PC-9 (cell line): ENCODE measurements around the gene HNRNPC. TPM values are rescaled to one million over a fixed set of nuclear protein-coding genes. Genes with fewer than 3 reads are reported as not detected.
"Not testable (repeated sequence)": the region's sequence is repeated elsewhere in the genome, so short reads cannot be mapped to it uniquely, and the experiment has no call there.

Experiments used
- BruUV-seq: library from RNA; stranded (reverse); fragments of 400-500 nt; replicated peaks from 2 replicates; lab custom pipeline; 2021; lab: Mats Ljungman, UMichigan
- CTCF ChIA-PET: fragments of 300-600 bp; sonication (Branson Sonifier 250); formaldehyde crosslinking; loops from one replicate; lab custom pipeline; 2022; ENCODE audit warnings: antibody characterized with exemption; lab: Charles Lee
- POLR2A ChIA-PET: fragments of 300-600 bp; sonication (Branson Sonifier 250); formaldehyde crosslinking; loops from one replicate; lab custom pipeline; 2022; ENCODE audit warnings: antibody characterized with exemption; ENCODE audit not compliant: unreplicated experiment; lab: Charles Lee
- DNase-seq, 2 experiments: peaks; one replicate each; pipeline versions ENCODE4 v3.0.0 to v3.0.0-alpha.2; 2015 to 2022; ENCODE audit warnings: mixed read lengths in 1 of 2
- H2AFZ ChIP-seq: fragments of 200-600 bp; sonication (generic); 2 replicates; pipeline ENCODE4 v1.8.1; 2017; ENCODE audit warnings: antibody characterized with exemption
- H3F3A ChIP-seq: fragments of 200-600 bp; sonication (generic); 2 replicates; pipeline ENCODE4 v1.8.1; 2017; ENCODE audit warnings: antibody characterized with exemption, mild to moderate bottlenecking, low read depth; ENCODE audit not compliant: insufficient read depth
- H3K27ac ChIP-seq: fragments of 200-600 bp; sonication (generic); 2 replicates; pipeline ENCODE4 v1.6.1; 2016; ENCODE audit warnings: mixed run types
- H3K27me3 ChIP-seq: fragments of 200-600 bp; sonication (generic); 2 replicates; pipeline ENCODE4 v1.6.1; 2016; ENCODE audit warnings: low read depth, mixed run types; ENCODE audit not compliant: insufficient read depth
- H3K36me3 ChIP-seq: fragments of 200-600 bp; sonication (generic); 2 replicates; pipeline ENCODE4 v1.6.1; 2016; ENCODE audit warnings: low read depth, mixed run types
- H3K4me1 ChIP-seq: fragments of 200-600 bp; sonication (generic); replicated peaks from 2 replicates; pipeline ENCODE4 v1.6.1; 2016; ENCODE audit warnings: mixed run types; ENCODE audit not compliant: insufficient read depth
- H3K4me2 ChIP-seq: fragments of 200-600 bp; sonication (generic); 2 replicates; pipeline ENCODE4 v1.6.1; 2017; ENCODE audit warnings: mixed run types
- H3K4me3 ChIP-seq: fragments of 200-600 bp; sonication (generic); 2 replicates; pipeline ENCODE4 v1.6.1; 2016; ENCODE audit warnings: mixed run types
- H3K79me2 ChIP-seq: fragments of 200-600 bp; sonication (generic); 2 replicates; pipeline ENCODE4 v1.6.1; 2017; ENCODE audit warnings: low read depth, mixed run types
- H3K9me2 ChIP-seq: fragments of 200-600 bp; sonication (generic); 2 replicates; pipeline ENCODE4 v1.8.1; 2017; ENCODE audit warnings: mild to moderate bottlenecking; ENCODE audit not compliant: insufficient read depth
- H3K9me3 ChIP-seq: fragments of 200-600 bp; sonication (generic); 2 replicates; pipeline ENCODE4 v1.8.1; 2016; ENCODE audit warnings: low read depth; ENCODE audit not compliant: insufficient read depth
- H4K20me1 ChIP-seq: fragments of 200-600 bp; sonication (generic); 2 replicates; pipeline ENCODE4 v1.8.1; 2017; ENCODE audit not compliant: insufficient read depth
- EZH2 ChIP-seq: fragments of 200-600 bp; sonication (generic); IDR thresholded peaks from 2 replicates; pipeline ENCODE4 v1.8.0; 2017; ENCODE audit warnings: antibody characterized with exemption, low read depth
- intact Hi-C: fragments of 100-400 bp; cut with micrococcal nuclease; formaldehyde crosslinking; loops from one replicate; pipeline ENCODE4 v1.10.0; 2022; ENCODE audit not compliant: unreplicated experiment
- total RNA-seq: library from RNA; stranded (reverse); gene quantifications from 2 replicates; pipeline ENCODE4 v1.2.3, GENCODE V29; 2021
- TF ChIP-seq, protein P1 (sequence below): fragments of 200-600 bp; sonication (generic); conservative IDR thresholded peaks from 2 replicates; pipeline ENCODE4 v1.6.1; 2017; ENCODE audit warnings: mixed run types, antibody characterized with exemption, mild to moderate bottlenecking, moderate library complexity

HNRNPC gene
- total RNA-seq, 1 experiment from 2014 or later = 550 TPM

DNA sequence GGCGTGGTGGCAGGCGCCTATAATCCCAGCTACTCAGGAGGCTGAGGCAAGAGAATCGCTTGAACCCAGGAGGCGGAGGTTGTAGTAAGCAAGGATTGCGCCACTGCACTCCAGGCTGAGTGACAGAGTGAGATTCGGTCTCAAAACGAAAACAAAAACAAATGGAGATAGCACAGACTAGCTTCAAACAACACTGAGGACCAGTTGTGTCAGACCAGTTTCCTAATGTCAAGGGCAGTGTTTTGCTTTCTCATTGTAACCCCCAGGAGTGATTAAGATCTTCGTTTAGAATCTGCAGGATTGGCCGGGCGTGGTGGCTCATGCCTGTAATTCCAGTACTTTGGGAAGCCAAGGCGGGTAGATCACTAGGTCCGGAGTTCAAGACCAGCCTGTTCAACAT, 29.1 kb upstream of the HNRNPC start:
- H3K4me3 ChIP-seq = no peak overlapping the region
- intact Hi-C loops = no loop called here
- DNase-seq = no peak
- no peaks in the 10 kb centered on the region for H3K4me1 ChIP-seq
- no peaks in the 10 kb centered on the region for H3K9me2 ChIP-seq
- BruUV-seq = no TSS peak
- TF ChIP-seq EZH2 = no peak
- TF ChIP-seq, protein P1, sequence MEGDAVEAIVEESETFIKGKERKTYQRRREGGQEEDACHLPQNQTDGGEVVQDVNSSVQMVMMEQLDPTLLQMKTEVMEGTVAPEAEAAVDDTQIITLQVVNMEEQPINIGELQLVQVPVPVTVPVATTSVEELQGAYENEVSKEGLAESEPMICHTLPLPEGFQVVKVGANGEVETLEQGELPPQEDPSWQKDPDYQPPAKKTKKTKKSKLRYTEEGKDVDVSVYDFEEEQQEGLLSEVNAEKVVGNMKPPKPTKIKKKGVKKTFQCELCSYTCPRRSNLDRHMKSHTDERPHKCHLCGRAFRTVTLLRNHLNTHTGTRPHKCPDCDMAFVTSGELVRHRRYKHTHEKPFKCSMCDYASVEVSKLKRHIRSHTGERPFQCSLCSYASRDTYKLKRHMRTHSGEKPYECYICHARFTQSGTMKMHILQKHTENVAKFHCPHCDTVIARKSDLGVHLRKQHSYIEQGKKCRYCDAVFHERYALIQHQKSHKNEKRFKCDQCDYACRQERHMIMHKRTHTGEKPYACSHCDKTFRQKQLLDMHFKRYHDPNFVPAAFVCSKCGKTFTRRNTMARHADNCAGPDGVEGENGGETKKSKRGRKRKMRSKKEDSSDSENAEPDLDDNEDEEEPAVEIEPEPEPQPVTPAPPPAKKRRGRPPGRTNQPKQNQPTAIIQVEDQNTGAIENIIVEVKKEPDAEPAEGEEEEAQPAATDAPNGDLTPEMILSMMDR = no peak
- no peak overlapping the region for H3K4me2 ChIP-seq
- H3F3A ChIP-seq = no peaks in the 10 kb centered on the region
- H3K79me2 ChIP-seq = no peaks in the 10 kb centered on the region
- H4K20me1 ChIP-seq = no peaks in the 10 kb centered on the region
- no peak overlapping the region for H2AFZ ChIP-seq
- ChIA-PET POLR2A (no interaction called here), CTCF (no interaction called here)
- H3K9me3 ChIP-seq = no peaks in the 10 kb centered on the region
- H3K27ac ChIP-seq = no peak overlapping the region
- H3K27me3 ChIP-seq = no peaks in the 10 kb centered on the region
- no peaks in the 10 kb centered on the region for H3K36me3 ChIP-seq

DNA sequence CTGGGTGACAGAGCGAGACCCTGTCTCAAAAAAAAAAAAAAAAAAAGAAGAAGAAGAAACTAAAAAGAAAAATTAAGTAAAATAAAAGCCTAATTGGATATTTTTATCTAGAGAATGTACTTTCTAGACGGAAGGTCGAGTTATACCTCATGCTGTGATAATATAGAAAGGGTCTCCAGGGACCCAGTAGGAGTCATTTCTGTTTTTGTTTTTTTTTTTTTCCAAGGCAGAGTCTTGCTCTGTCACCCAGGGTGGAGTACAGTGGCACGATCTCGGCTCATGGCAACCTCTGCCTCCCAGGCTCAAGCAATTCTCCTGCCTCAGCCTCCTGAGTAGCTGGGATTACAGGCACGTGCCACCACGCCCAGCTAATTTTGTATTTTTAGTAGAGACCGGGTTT, 24.8 kb upstream of the HNRNPC start:
- H2AFZ ChIP-seq, H3F3A ChIP-seq, H4K20me1 ChIP-seq, H3K9me3 ChIP-seq, H3K4me3 ChIP-seq, BruUV-seq, CTCF ChIA-PET, H3K79me2 ChIP-seq, H3K4me2 ChIP-seq, H3K27ac ChIP-seq, intact Hi-C loops, DNase-seq, H3K27me3 ChIP-seq, H3K9me2 ChIP-seq, H3K36me3 ChIP-seq, POLR2A ChIA-PET, H3K4me1 ChIP-seq: not testable (repeated sequence)

DNA sequence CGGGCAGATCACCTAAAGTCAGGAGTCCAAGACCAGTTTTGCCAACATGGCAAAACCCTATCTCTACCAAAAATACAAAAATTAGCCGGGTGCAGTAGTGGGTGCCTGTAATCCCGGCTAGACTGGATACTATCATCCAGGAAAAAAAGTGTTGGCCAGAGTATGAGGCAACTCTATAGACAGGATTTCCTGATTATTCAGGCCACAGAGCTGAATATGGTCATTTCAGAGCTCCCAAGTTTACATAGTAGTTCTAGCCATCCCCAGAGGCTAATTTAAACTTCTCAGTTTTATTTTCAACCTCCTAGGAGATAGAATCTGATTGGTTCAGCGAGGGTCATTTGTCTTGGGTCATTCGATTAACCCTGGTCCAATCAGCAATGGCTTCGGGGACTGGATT, 17.9 kb upstream of the HNRNPC start:
- Histone ChIP-seq H3K9me3 (no peaks in the 10 kb centered on the region), H3K27ac (no peak overlapping the region), H3K4me3 (no peak overlapping the region), H3K9me2 (no peaks in the 10 kb centered on the region), H3K4me2 (no peak overlapping the region), H2AFZ (no peak overlapping the region), H3K79me2 (no peaks in the 10 kb centered on the region), H3F3A (no peaks in the 10 kb centered on the region), H3K36me3 (no peaks in the 10 kb centered on the region), H3K4me1 (no peaks in the 10 kb centered on the region), H3K27me3 (no peaks in the 10 kb centered on the region), H4K20me1 (no peaks in the 10 kb centered on the region)
- no peak for DNase-seq
- ChIA-PET POLR2A (no interaction called here), CTCF (no interaction called here)
- intact Hi-C loops = no loop called here
- no peak for TF ChIP-seq EZH2
- TF ChIP-seq, protein P1 = no peak
- no TSS peak for BruUV-seq

DNA sequence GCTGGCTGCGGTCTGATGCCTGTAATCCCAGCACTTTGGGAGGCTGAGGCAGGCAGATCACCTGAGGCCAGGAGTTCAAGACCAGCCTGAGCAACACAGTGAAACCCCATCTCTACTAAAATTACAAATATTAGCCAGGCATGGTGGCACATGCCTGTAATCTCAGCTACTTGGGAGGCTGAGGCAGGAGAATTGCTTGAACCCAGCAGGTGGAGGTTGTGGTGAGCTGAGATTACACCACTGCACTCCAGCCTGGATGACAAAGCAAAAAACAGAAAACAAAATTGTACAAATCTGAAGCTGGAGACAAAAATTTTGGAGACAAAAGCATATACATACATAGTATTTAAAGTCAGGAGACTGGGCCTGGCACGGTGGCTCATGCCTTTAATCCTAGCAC, 17.3 kb upstream of the HNRNPC start:
- CTCF ChIA-PET, H4K20me1 ChIP-seq, DNase-seq, H3K4me2 ChIP-seq, H3K9me2 ChIP-seq, BruUV-seq, POLR2A ChIA-PET, H3K4me3 ChIP-seq, H2AFZ ChIP-seq, H3K27me3 ChIP-seq, H3K9me3 ChIP-seq, H3K36me3 ChIP-seq, H3F3A ChIP-seq, H3K27ac ChIP-seq, intact Hi-C loops, H3K4me1 ChIP-seq, H3K79me2 ChIP-seq: not testable (repeated sequence)

DNA sequence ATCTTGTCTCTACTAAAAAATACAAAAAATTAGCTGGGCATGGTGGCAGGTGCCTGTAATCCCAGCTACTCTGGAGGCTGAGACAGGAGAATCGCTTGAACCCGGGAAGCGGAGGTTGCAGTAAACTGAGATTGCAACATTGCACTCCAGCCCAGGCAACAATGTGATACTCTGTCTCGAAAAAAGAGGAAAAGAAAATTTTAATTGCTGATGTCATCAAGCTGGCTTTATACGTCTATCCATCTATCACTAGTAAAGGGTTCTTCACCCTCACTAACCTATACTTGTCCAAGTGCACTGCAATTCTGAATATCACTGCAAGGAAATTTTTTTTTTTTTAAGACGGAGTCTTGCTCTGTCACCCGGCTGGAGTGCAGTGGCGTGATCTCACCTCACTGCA, 12.7 kb upstream of the HNRNPC start:
- H3K27me3 ChIP-seq, intact Hi-C loops, H2AFZ ChIP-seq, BruUV-seq, H3K9me2 ChIP-seq, H3K36me3 ChIP-seq, H4K20me1 ChIP-seq, H3K9me3 ChIP-seq, H3F3A ChIP-seq, H3K4me3 ChIP-seq, H3K4me1 ChIP-seq, H3K79me2 ChIP-seq, H3K4me2 ChIP-seq, H3K27ac ChIP-seq, POLR2A ChIA-PET, DNase-seq, CTCF ChIA-PET: not testable (repeated sequence)
